Loucy (cell line): Measurements from ENCODE around the gene PSMD1.

Source experiments
- H2AFZ ChIP-seq: fragments of 200-600 bp; sonication (generic); 2 replicates; pipeline ENCODE4 v1.6.0; 2016; ENCODE audit warnings: antibody characterized with exemption, mild to moderate bottlenecking, low read length, moderate library complexity
- H3F3A ChIP-seq: fragments of 200-600 bp; 2 replicates; pipeline ENCODE4 v1.6.0; 2016; ENCODE audit warnings: antibody characterized with exemption, low read depth, mild to moderate bottlenecking
- H3K27me3 ChIP-seq: fragments of 200-600 bp; sonication (generic); 2 replicates; pipeline ENCODE4 v1.6.1; 2014; ENCODE audit warnings: low read length, mild to moderate bottlenecking; ENCODE audit not compliant: insufficient read depth, poor library complexity, severe bottlenecking
- H3K36me3 ChIP-seq: fragments of 200-600 bp; sonication (generic); 2 replicates; pipeline ENCODE4 v1.6.1; 2016; ENCODE audit warnings: low read length; ENCODE audit not compliant: insufficient read depth
- H3K4me1 ChIP-seq: fragments of 200-600 bp; sonication (generic); 2 replicates; pipeline ENCODE4 v1.5.1; 2014; ENCODE audit warnings: low read length, mild to moderate bottlenecking; ENCODE audit not compliant: insufficient read depth, poor library complexity, severe bottlenecking
- H3K4me2 ChIP-seq: fragments of 200-600 bp; sonication (generic); 2 replicates; pipeline ENCODE4 v1.6.0; 2014; ENCODE audit warnings: antibody characterized with exemption, low read length, low read depth, mild to moderate bottlenecking; ENCODE audit not compliant: poor library complexity, severe bottlenecking
- H3K4me3 ChIP-seq: fragments of 200-600 bp; sonication (generic); 2 replicates; pipeline ENCODE4 v1.5.1; 2014; ENCODE audit warnings: low read length, mild to moderate bottlenecking, mixed read lengths; ENCODE audit not compliant: poor library complexity, severe bottlenecking
- H3K79me2 ChIP-seq: fragments of 200-600 bp; sonication (generic); 2 replicates; pipeline ENCODE4 v1.6.1; 2014; ENCODE audit warnings: low read length; ENCODE audit not compliant: insufficient read depth
- H3K9ac ChIP-seq: fragments of 200-600 bp; sonication (generic); 2 replicates; pipeline ENCODE4 v1.6.0; 2014; ENCODE audit warnings: mild to moderate bottlenecking, low read depth, low read length, moderate library complexity; ENCODE audit not compliant: poor library complexity, severe bottlenecking
- H3K9me2 ChIP-seq: fragments of 200-600 bp; sonication (generic); replicated peaks from 2 replicates; pipeline ENCODE4 v1.6.1; 2016; ENCODE audit warnings: low read depth, low read length, mixed read lengths
- H3K9me3 ChIP-seq: fragments of 200-600 bp; sonication (generic); 2 replicates; pipeline ENCODE4 v1.6.1; 2014; ENCODE audit warnings: mild to moderate bottlenecking, antibody characterized with exemption, low read length, low read depth; ENCODE audit not compliant: insufficient read depth
- H4K20me1 ChIP-seq: fragments of 200-600 bp; sonication (generic); 2 replicates; pipeline ENCODE4 v1.6.0; 2014; ENCODE audit warnings: antibody characterized with exemption, low read length, mild to moderate bottlenecking; ENCODE audit not compliant: insufficient read depth, poor library complexity, severe bottlenecking
- CTCF ChIP-seq: fragments of 200-600 bp; sonication (generic); conservative IDR thresholded peaks from 2 replicates; pipeline ENCODE4 v1.5.1; 2014; ENCODE audit warnings: mild to moderate bottlenecking, antibody characterized with exemption, low read length
- EZH2phosphoT487 ChIP-seq: fragments of 200-600 bp; IDR thresholded peaks from 2 replicates; pipeline ENCODE4 v1.6.1; 2018; ENCODE audit warnings: antibody characterized with exemption, mild to moderate bottlenecking, moderate library complexity, borderline replicate concordance

PSMD1 gene

GRCh38 chr2:231186325-231186724 lies 129.7 kb downstream of the PSMD1 start:
- Histone ChIP-seq H3K27me3 (no peaks in the 10 kb centered on the region), H3K4me2 (no peak overlapping the region), H2AFZ (no peak overlapping the region), H3K4me3 (no peak overlapping the region), H3K9ac (no peak overlapping the region), H3K4me1 (no peaks in the 10 kb centered on the region), H3F3A (no peaks in the 10 kb centered on the region), H3K9me2 (no peaks in the 10 kb centered on the region), H4K20me1 (no peaks in the 10 kb centered on the region), H3K36me3 (no peaks in the 10 kb centered on the region), H3K79me2 (no peaks in the 10 kb centered on the region), H3K9me3 (no peaks in the 10 kb centered on the region)
- TF ChIP-seq EZH2phosphoT487 (no peak), CTCF (no peak)

DNA sequence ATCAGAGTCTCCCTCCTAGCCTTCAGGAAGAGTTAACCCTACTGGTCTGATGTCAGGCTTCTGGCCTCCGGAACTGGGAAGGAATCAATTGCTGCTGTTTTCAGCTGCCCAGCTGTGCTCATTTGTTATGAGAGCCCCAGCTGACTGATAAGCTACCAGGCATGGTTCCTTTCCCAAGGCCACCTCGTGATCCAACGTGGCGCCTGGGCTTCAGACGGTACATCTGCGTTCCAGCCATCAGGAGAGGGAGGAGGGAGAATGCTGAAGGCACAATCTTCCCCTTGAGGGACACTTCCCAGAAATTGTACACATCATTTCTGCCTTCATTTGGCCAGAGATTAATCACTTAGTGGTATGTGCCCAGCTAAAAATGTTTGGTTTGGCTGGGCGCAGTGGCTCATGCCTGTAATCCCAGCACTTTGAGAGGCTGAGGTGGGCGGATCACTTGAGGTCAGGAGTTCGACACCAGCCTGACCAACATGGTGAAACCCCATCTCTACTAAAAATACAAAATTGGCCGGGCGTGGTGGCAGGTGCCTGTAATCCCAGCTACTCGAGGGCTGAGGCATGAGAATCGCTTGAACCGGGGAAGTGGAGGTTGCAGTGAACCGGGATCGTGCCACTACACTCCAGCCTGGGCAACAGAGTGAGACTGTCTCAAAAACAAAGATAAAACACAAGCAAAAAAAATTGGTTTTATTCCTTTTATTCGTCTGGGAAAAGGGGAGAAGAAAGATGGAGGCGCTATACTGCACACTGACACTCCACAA lies 131.3 kb downstream of the PSMD1 start:
- no peak overlapping the region for H2AFZ ChIP-seq
- H3K9ac ChIP-seq: no peak overlapping the region
- no peaks in the 10 kb centered on the region for H3K9me3 ChIP-seq

GRCh38 chr2:231188506-231189170 lies 132.0 kb downstream of the PSMD1 start:
- no peaks in the 10 kb centered on the region for H3F3A ChIP-seq
- H3K4me3 ChIP-seq: no peak overlapping the region
- no peaks in the 10 kb centered on the region for H3K4me1 ChIP-seq
- H3K9ac ChIP-seq: no peak overlapping the region
- H3K79me2 ChIP-seq: no peaks in the 10 kb centered on the region
- no peaks in the 10 kb centered on the region for H4K20me1 ChIP-seq
- H3K36me3 ChIP-seq: no peaks in the 10 kb centered on the region
- H2AFZ ChIP-seq: no peak overlapping the region
- no peaks in the 10 kb centered on the region for H3K9me2 ChIP-seq
- TF ChIP-seq CTCF: no peak
- no peak for TF ChIP-seq EZH2phosphoT487
- no peaks in the 10 kb centered on the region for H3K27me3 ChIP-seq
- H3K9me3 ChIP-seq: no peaks in the 10 kb centered on the region
- H3K4me2 ChIP-seq: no peak overlapping the region

More for the DNA sequence above, 131.3 kb downstream of the PSMD1 start:
- H3K4me2 ChIP-seq: no peak overlapping the region
- no peaks in the 10 kb centered on the region for H3K79me2 ChIP-seq
- no peaks in the 10 kb centered on the region for H3K4me1 ChIP-seq
- no peaks in the 10 kb centered on the region for H3K9me2 ChIP-seq
- no peaks in the 10 kb centered on the region for H3F3A ChIP-seq
- no peaks in the 10 kb centered on the region for H3K27me3 ChIP-seq
- TF ChIP-seq CTCF: no peak
- no peak for TF ChIP-seq EZH2phosphoT487
- H4K20me1 ChIP-seq: no peaks in the 10 kb centered on the region
- no peak overlapping the region for H3K4me3 ChIP-seq
- H3K36me3 ChIP-seq: no peaks in the 10 kb centered on the region
